HuH-7 (cell line): ENCODE data around the gene ZFR2.

Source experiments
- DNase-seq: peaks from one replicate; pipeline ENCODE4 v3.0.0; 2011; ENCODE audit warnings: low spot score

ZFR2 gene

GRCh38 chr19:3785938-3786824 lies 82.7 kb downstream of the ZFR2 start, which contains the start of gene MATK:
Gene MATK (minus strand): TSS chr19:3786381. CDS start chr19:3785135, 1,246 bp downstream.
- DNase-seq: no peak

GRCh38 chr19:3785451-3785937 lies 83.3 kb downstream of the ZFR2 start:
- no peak for DNase-seq

- DNase-seq: no peak
These were observed 84.0 kb downstream of the ZFR2 start for GRCh38 chr19:3784607-3785450.

DNA sequence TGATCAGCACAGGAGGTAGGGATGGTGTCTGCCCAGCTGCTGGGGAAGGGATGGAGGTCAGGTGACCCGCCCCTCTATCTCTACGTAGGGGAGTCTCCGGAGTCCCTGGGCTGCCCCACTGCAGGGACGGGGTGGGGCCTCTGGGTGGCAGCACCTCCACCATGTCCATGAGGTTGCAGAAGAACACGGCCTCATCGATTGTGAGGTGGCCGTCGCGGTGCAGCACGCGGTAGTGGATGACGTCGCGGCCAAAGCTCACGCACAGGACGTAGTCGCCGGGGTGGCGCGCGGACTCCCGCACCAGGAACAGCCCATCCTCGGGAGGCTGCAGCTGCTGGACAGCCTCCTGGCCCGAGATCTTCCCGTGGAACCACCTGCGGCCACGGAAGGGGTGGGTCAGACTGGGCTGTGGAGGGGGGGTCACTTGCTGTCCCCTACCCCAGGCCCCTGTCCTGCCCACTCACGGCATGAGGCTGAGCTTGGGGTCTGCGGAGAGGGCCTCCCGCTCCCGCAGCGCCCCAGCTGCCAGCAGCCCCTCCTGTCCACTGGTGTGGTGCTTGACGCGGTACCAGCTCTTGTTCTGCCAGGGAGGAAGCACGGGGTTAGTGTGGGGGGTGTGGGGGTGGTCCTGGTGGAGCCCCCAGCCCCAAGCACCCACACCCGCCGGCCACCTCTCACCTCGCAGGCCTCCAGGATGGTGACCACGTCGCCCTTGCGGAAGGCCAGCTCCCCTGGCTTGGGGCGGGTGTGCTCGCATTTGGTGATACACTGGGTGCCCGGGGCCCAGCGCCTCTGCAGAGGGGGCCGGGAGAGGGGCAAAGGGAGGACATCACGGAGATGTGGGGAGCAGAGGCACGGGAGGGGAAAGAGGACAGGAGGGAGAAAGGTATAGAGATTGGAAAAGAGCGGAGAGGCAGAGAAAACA lies 84.9 kb downstream of the ZFR2 start:
- DNase-seq: peak; percentile 73

- DNase-seq: no peak
These were observed 85.9 kb downstream of the ZFR2 start for GRCh38 chr19:3782903-3783302.

- DNase-seq: no peak
These were observed 86.5 kb downstream of the ZFR2 start for GRCh38 chr19:3782330-3782729.

DNA sequence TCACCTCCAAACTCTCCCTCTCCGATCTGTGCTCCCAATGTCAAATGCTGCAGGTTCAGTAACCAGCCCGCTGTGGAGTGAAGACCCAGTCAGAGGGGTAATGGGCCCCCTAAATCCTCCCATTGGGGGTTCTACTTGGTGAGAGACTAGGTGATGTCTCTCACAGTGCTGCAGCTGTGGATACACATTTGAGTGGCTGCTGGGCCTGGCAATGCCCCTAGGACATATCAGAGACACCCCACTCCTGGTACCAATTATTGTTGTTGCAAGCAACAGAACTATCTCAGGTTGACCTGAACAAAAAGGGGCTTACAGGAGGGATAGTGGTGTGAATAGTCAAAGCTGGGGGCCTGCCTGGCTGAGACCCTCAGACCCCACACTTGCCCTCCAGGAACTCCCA lies 87.2 kb downstream of the ZFR2 start:
- no peak for DNase-seq

GRCh38 chr19:3780786-3781304 lies 88.0 kb downstream of the ZFR2 start:
- no peak for DNase-seq

- DNase-seq: no peak
These were observed 89.7 kb downstream of the ZFR2 start for GRCh38 chr19:3778899-3779723.

DNA sequence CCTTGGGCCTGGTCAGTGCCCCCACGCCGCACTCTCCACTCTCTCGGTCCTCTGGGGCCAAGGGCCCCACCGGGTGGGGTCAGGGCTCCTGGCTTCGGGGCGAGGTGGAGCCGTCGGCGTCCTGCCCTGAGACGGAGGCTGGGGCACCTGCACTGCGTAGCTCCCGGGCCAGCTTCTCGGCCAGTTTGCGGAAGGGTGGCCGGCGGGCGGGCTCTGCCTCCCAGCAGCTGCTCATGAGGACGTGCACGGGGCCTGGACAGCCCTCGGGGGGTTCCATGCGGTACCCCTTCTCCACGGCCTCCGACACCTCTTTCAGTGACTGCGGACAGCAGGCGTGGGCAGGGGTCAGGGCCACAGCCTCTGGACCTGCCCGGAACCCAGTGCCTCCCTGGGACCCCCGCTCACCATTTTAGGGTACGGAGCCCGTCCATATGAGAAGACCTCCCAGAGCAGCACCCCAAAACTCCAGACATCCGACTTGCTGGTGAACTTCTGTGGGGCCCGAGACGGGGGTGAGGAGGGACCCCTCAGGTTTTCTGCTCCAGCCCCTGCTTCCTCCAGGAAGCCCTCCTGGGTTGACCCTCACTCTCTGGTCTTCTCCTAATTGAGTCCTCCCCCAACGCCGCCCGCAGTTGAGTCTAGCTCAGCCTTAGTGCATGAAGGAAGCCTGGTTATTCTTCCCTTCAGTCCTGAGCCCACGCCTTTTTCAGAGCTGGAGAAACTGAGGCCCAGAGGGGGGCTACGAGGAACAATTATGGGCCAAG lies 90.6 kb downstream of the ZFR2 start:
- no peak for DNase-seq

GRCh38 chr19:3776479-3777040 lies 92.3 kb downstream of the ZFR2 start:
- no peak for DNase-seq

- no peak for DNase-seq
These were observed 93.0 kb downstream of the ZFR2 start for GRCh38 chr19:3775831-3776230.

DNA sequence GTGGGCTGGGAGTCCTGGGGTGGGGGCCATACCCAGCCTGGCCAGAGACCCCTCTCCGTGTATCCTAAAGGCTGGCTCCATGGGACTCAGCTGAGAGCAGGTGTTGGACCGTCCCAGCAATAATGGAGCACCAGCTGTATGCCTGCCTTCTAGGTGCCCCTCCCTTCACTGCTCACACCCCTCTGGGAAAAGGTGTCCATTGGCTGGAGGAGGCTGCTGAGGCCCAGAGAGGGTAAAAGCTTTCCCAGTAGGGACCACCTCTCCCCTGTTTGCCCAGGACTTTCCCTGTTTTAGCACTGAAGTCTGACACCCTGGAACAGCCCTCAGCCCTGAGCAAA lies 93.5 kb downstream of the ZFR2 start:
- DNase-seq: no peak

GRCh38 chr19:3774621-3775373 lies 94.0 kb downstream of the ZFR2 start:
- DNase-seq: no peak

DNA sequence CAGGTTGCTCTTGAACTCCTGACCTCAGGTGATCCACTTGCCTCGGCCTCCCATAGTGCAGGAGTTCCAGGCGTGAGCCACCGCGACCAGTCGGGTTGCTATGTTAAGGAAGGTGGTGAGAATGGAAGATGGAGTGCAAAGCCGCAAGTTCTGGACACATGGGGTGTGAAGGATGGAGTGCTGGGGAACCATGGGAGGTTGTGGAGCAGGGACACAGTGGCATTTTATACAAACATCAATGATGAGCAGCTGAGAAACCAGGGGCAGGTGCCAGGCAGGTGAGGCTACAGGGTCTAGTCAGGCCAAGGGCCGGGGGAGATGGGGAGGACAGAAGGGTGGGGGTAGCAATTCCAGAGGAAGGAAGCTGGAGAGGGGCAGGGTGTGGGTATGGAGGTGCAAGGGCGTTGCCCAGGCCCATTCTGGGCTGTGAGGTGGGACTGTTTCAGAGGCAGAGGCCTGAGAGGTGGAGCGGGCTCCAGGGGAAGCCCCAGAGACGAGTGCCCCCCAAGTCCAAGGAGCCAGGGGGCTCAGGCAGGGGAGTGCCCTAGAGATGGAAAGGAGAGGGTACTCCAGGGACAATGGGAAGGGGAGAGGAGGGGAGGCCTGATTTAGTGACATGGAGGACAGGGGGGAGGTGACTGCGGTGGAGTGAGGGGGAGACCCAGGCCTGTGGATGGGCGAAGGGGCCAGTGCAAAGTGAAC lies 94.9 kb downstream of the ZFR2 start:
- no peak for DNase-seq

- DNase-seq: no peak
These were observed 96.9 kb downstream of the ZFR2 start, which contains the start of gene RAX2 for GRCh38 chr19:3771906-3772455. Gene RAX2 (minus strand): TSS chr19:3772228. CDS start chr19:3771742, 486 bp downstream.

DNA sequence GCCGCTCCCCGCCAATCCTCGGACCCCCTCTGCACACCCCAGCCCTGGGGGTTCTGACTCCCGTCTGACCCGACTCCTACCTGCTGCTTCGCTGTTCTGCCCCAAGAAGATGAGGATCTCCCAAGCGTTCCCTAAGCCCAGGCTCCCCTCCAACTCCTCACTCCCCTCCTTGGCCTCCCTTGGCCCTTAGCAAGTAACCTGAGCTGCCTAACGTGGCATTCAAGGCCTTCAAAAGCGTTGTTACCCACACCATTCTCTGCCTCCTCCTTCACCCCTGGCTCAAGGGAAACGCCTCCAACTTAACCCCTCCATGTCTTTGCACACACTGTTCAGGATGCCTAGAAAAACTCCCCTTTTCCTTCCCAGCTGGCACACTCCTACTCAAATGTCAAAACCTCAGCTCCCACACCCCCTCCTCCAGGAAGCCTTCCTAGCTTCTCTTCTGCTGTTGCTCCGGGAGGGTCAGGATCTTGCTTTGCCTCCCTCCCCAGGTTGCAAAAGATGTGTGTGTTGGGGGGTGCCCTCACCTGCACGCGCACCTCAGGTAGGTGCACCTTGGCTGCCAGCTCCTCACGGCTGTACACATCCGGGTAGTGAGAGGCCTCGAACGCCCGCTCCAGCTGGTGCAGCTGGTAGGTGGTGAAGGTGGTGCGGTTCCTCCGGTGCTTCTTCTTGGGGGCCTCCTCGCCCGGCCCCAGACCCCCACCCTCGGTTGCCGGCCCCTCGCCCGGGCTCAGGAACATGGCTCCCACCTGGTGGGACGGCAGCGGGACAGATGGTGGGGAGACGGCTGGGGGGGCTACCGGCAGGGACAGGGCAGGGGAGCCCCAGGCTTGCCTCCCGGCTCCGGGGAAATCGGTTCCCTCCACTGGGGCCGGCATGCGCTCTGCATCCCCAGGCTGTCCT lies 97.6 kb downstream of the ZFR2 start:
- no peak for DNase-seq
